IMR-90 (cell line): ENCODE measurements around the gene VEPH1. TPM values are rescaled to one million over a fixed set of nuclear protein-coding genes. Genes with fewer than 3 reads are reported as not detected.

Source experiments
- ATAC-seq: fragments of 200-7000 bp; cut with Tn5 transposase; 2 replicates; pipeline ENCODE4 v1.9.1; 2020; ENCODE audit warnings: low read depth, mild to moderate bottlenecking, moderate library complexity
- BruUV-seq: library from RNA; stranded (reverse); fragments of 400-500 nt; replicated peaks from 2 replicates; lab custom pipeline; 2021; lab: Mats Ljungman, UMichigan
- CTCF ChIA-PET: fragments of 300-600 bp; formaldehyde crosslinking; extraction: SDS; loops from one replicate; lab custom pipeline; 2021; ENCODE audit warnings: antibody characterized with exemption; lab: Yijun Ruan, JAX
- POLR2A ChIA-PET: fragments of 300-600 bp; sonication (Branson Sonifier 250); formaldehyde crosslinking; loops from one replicate; lab custom pipeline; 2022; ENCODE audit warnings: antibody characterized with exemption; ENCODE audit not compliant: unreplicated experiment; lab: Charles Lee
- DNase-seq: peaks from one replicate; pipeline ENCODE4 v3.0.0; 2013
- H2AFZ ChIP-seq: replicated peaks from 2 replicates; pipeline ENCODE3; 2013; ENCODE audit warnings: low read length, mild to moderate bottlenecking; ENCODE audit not compliant: poor library complexity
- H2AK5ac ChIP-seq: 2 replicates; pipeline ENCODE4 v1.6.1; 2013; ENCODE audit warnings: low read depth, low read length, inconsistent platforms
- H2AK9ac ChIP-seq: replicated peaks from 2 replicates; pipeline ENCODE3; 2013; ENCODE audit warnings: mild to moderate bottlenecking, low read depth, low read length, moderate library complexity; ENCODE audit not compliant: poor library complexity
- H2BK120ac ChIP-seq: 2 replicates; pipeline ENCODE4 v1.6.1; 2013; ENCODE audit warnings: low read depth, low read length, inconsistent platforms
- H2BK15ac ChIP-seq: 3 replicates; pipeline ENCODE4 v1.6.1; 2013; ENCODE audit warnings: low read depth, low read length, inconsistent platforms
- H2BK20ac ChIP-seq: 2 replicates; pipeline ENCODE4 v1.6.1; 2013; ENCODE audit warnings: low read depth, mild to moderate bottlenecking, inconsistent platforms, low read length, moderate library complexity
- H2BK5ac ChIP-seq: 2 replicates; pipeline ENCODE4 v1.6.1; 2013; ENCODE audit warnings: mild to moderate bottlenecking, low read depth, low read length, inconsistent platforms; ENCODE audit not compliant: poor library complexity, severe bottlenecking
- H3K14ac ChIP-seq: replicated peaks from 2 replicates; pipeline ENCODE4 v1.6.1; 2013; ENCODE audit warnings: low read depth, low read length, inconsistent platforms
- H3K18ac ChIP-seq: 2 replicates; pipeline ENCODE4 v1.6.1; 2013; ENCODE audit warnings: low read depth, low read length, control low read depth
- H3K23ac ChIP-seq: 2 replicates; pipeline ENCODE4 v1.6.1; 2013; ENCODE audit warnings: low read depth, low read length, inconsistent platforms
- H3K27ac ChIP-seq: 2 replicates; pipeline ENCODE4 v1.5.1; 2013; ENCODE audit warnings: mild to moderate bottlenecking, control low read depth, low read length; ENCODE audit not compliant: insufficient read depth
- H3K27me3 ChIP-seq: 2 replicates; pipeline ENCODE4 v1.6.1; 2013; ENCODE audit warnings: low read length; ENCODE audit not compliant: control insufficient read depth, insufficient read depth
- H3K36me3 ChIP-seq: 2 replicates; pipeline ENCODE4 v1.6.1; 2013; ENCODE audit warnings: low read length, mixed read lengths; ENCODE audit not compliant: control insufficient read depth, insufficient read depth
- H3K4ac ChIP-seq: 2 replicates; pipeline ENCODE4 v1.6.1; 2013; ENCODE audit warnings: low read depth, low read length, inconsistent platforms
- H3K4me1 ChIP-seq: 2 replicates; pipeline ENCODE4 v1.6.1; 2013; ENCODE audit warnings: low read length, mixed read lengths; ENCODE audit not compliant: control insufficient read depth, insufficient read depth
- H3K4me2 ChIP-seq: 2 replicates; pipeline ENCODE4 v1.6.1; 2013; ENCODE audit warnings: low read depth, mild to moderate bottlenecking, control low read depth, low read length, moderate library complexity
- H3K4me3 ChIP-seq: 2 replicates; pipeline ENCODE4 v1.5.1; 2013; ENCODE audit warnings: low read depth, mild to moderate bottlenecking, control low read depth, low read length, moderate library complexity; ENCODE audit not compliant: insufficient read depth
- H3K56ac ChIP-seq: 2 replicates; pipeline ENCODE4 v1.6.1; 2013; ENCODE audit warnings: low read length, inconsistent platforms; ENCODE audit not compliant: insufficient read depth; ENCODE audit errors: extremely low read depth
- H3K79me1 ChIP-seq, 2 experiments: 2 replicates each; pipeline ENCODE4 v1.6.1; 2013; ENCODE audit warnings: low read length in 2 of 2, inconsistent platforms in 1 of 2, low read depth in 1 of 2
- H3K9ac ChIP-seq: 2 replicates; pipeline ENCODE4 v1.6.1; 2013; ENCODE audit warnings: low read depth, low read length, control low read depth
- H3K9me1 ChIP-seq: 2 replicates; pipeline ENCODE4 v1.6.1; 2013; ENCODE audit warnings: low read length, inconsistent platforms; ENCODE audit not compliant: insufficient read depth
- H3K9me3 ChIP-seq: 2 replicates; pipeline ENCODE4 v1.6.1; 2013; ENCODE audit warnings: low read length; ENCODE audit not compliant: control insufficient read depth, insufficient read depth
- H4K20me1 ChIP-seq: 2 replicates; pipeline ENCODE4 v1.6.1; 2013; ENCODE audit warnings: low read length, inconsistent platforms; ENCODE audit not compliant: insufficient read depth
- H4K5ac ChIP-seq: 2 replicates; pipeline ENCODE4 v1.6.1; 2013; ENCODE audit warnings: mild to moderate bottlenecking, low read depth, low read length, control low read depth
- H4K8ac ChIP-seq, 2 experiments: 2 replicates each; pipeline ENCODE4 v1.6.1; 2013; ENCODE audit warnings: low read depth in 2 of 2, low read length in 2 of 2, control low read depth in 1 of 2, inconsistent platforms in 1 of 2
- H4K91ac ChIP-seq: 2 replicates; pipeline ENCODE4 v1.6.1; 2013; ENCODE audit warnings: low read depth, low read length, inconsistent platforms; ENCODE audit not compliant: insufficient read depth
- BHLHE40 ChIP-seq: fragments of 150-350 bp; IDR thresholded peaks from 2 replicates; pipeline ENCODE4 v1.6.1; 2016; ENCODE audit warnings: mild to moderate bottlenecking, low read depth, low read length
- CEBPB ChIP-seq: IDR thresholded peaks from 2 replicates; pipeline ENCODE4 v1.6.1; 2012; ENCODE audit warnings: low read depth, low read length, improper control_type of control experiment
- CHD1 ChIP-seq: IDR thresholded peaks from 2 replicates; pipeline ENCODE4 v1.6.1; 2012; ENCODE audit warnings: low read depth, low read length, improper control_type of control experiment
- ELK1 ChIP-seq: fragments of 150-350 bp; IDR thresholded peaks from 2 replicates; pipeline ENCODE4 v1.6.1; 2016; ENCODE audit warnings: low read depth, mild to moderate bottlenecking, low read length, moderate library complexity, borderline replicate concordance
- FOS ChIP-seq: fragments of 150-350 bp; IDR thresholded peaks from 2 replicates; pipeline ENCODE4 v1.6.1; 2016; ENCODE audit warnings: low read depth, low read length
- MAFK ChIP-seq: IDR thresholded peaks from 2 replicates; pipeline ENCODE4 v1.6.1; 2012; ENCODE audit warnings: low read depth, low read length, improper control_type of control experiment
- MAZ ChIP-seq: IDR thresholded peaks from 2 replicates; pipeline ENCODE4 v1.6.1; 2012; ENCODE audit warnings: low read depth, mild to moderate bottlenecking, low read length, improper control_type of control experiment, moderate library complexity, borderline replicate concordance
- MXI1 ChIP-seq: IDR thresholded peaks from 2 replicates; pipeline ENCODE4 v1.6.1; 2012; ENCODE audit warnings: low read depth, mild to moderate bottlenecking, low read length, moderate library complexity, borderline replicate concordance
- NFE2L2 ChIP-seq: fragments of 150-350 bp; IDR thresholded peaks from 2 replicates; pipeline ENCODE4 v1.6.1; 2016; ENCODE audit warnings: low read depth, mild to moderate bottlenecking, low read length
- POLR2A ChIP-seq: IDR thresholded peaks from 2 replicates; pipeline ENCODE4 v1.6.1; 2012; ENCODE audit warnings: mild to moderate bottlenecking, low read depth, low read length
- RAD21 ChIP-seq: IDR thresholded peaks from 2 replicates; pipeline ENCODE4 v1.6.1; 2012; ENCODE audit warnings: low read length, improper control_type of control experiment
- RCOR1 ChIP-seq: IDR thresholded peaks from 2 replicates; pipeline ENCODE4 v1.6.1; 2012; ENCODE audit warnings: mild to moderate bottlenecking, low read length, improper control_type of control experiment; ENCODE audit not compliant: insufficient replicate concordance
- RFX5 ChIP-seq: IDR thresholded peaks from 2 replicates; pipeline ENCODE4 v1.8.0; 2012; ENCODE audit warnings: low read depth, mild to moderate bottlenecking, low read length, moderate library complexity
- SMC3 ChIP-seq: fragments of 150-350 bp; IDR thresholded peaks from 2 replicates; pipeline ENCODE4 v1.6.1; 2016; ENCODE audit warnings: low read depth, mild to moderate bottlenecking, antibody characterized with exemption, low read length, moderate library complexity
- dilution Hi-C: fragments of 300-500 bp; cut with HindIII; formaldehyde crosslinking; loops from one replicate; pipeline ENCODE4 v1.14.3; 2018; ENCODE audit warnings: low sequenced_read_pairs; ENCODE audit not compliant: unreplicated experiment
- in situ Hi-C: fragments of 300-500 bp; cut with MboI; formaldehyde crosslinking; loops from 3 replicates; pipeline ENCODE4 v1.14.3; 2019; ENCODE audit warnings: low sequenced_read_pairs, inconsistent platforms, mixed read lengths
- intact Hi-C: fragments of 100-400 bp; cut with micrococcal nuclease; formaldehyde crosslinking; loops from 2 replicates; pipeline ENCODE4 v1.10.0; 2022
- polyA plus RNA-seq, 3 experiments: library from polyadenylated mRNA; depleted of rRNA; stranded (reverse); fragments of >200 nt; gene quantifications; 2 replicates each; pipeline ENCODE4 v1.2.3, GENCODE V29; 2012; ENCODE audit warnings: low replicate concordance in 1 of 3
- total RNA-seq: library from RNA; depleted of rRNA; stranded (reverse); fragments of >200 nt; gene quantifications from 2 replicates; pipeline ENCODE4 v1.2.3, GENCODE V29; 2012
- TF ChIP-seq, protein P1 (sequence below): fragments of 150-350 bp; IDR thresholded peaks from 2 replicates; pipeline ENCODE4 v1.6.1; 2017; ENCODE audit warnings: mild to moderate bottlenecking, antibody characterized with exemption, low read length, low read depth
- TF ChIP-seq, protein P2 (sequence below): conservative IDR thresholded peaks from 2 replicates; pipeline ENCODE4 v1.5.1; 2012; ENCODE audit warnings: mild to moderate bottlenecking, low read depth, low read length, improper control_type of control experiment

The VEPH1 gene
- total and polyA plus RNA-seq, 2 of the 4 experiments (the other 2 are of a cell fraction): 30.5 to 130 TPM

- ATAC-seq (no peak), DNase-seq (no peak)
- Histone ChIP-seq H3K4me3 (no peak overlapping the region), H3K9me1 (no peaks in the 10 kb centered on the region), H3K27ac (no peak overlapping the region), H4K8ac (no peak overlapping the region), H4K5ac (no peak overlapping the region), H3K9me3 (no peaks in the 10 kb centered on the region), H3K18ac (no peak overlapping the region), H3K9ac (no peak overlapping the region), H2BK20ac (no peak overlapping the region), H3K4me2 (no peak overlapping the region), H2BK5ac (no peak overlapping the region), H3K27me3 (no peaks in the 10 kb centered on the region), H4K91ac (no peak overlapping the region), H3K79me1 (no peaks in the 10 kb centered on the region), H3K4ac (no peak overlapping the region), H3K4me1 (peaks cover 11% of the 10 kb centered on the region), H3K56ac (no peak overlapping the region), H4K20me1 (no peaks in the 10 kb centered on the region), H3K23ac (no peak overlapping the region), H2BK15ac (no peak overlapping the region), H2AK5ac (no peak overlapping the region), H2AFZ (no peak overlapping the region), H2AK9ac (no peak overlapping the region), H2BK120ac (no peak overlapping the region), H3K14ac (no peak overlapping the region), H3K36me3 (no peaks in the 10 kb centered on the region)
- BruUV-seq: no TSS peak
- in situ Hi-C loops: no loop called here
- dilution Hi-C loops: no loop called here
- TF ChIP-seq CHD1 (no peak), MAFK (no peak), MXI1 (no peak), SMC3 (no peak), MAZ (no peak), BHLHE40 (no peak), CEBPB (no peak), FOS (no peak), RAD21 (no peak), POLR2A (no peak), NFE2L2 (no peak), ELK1 (no peak), RFX5 (no peak), RCOR1 (no peak)
- TF ChIP-seq, protein P1, sequence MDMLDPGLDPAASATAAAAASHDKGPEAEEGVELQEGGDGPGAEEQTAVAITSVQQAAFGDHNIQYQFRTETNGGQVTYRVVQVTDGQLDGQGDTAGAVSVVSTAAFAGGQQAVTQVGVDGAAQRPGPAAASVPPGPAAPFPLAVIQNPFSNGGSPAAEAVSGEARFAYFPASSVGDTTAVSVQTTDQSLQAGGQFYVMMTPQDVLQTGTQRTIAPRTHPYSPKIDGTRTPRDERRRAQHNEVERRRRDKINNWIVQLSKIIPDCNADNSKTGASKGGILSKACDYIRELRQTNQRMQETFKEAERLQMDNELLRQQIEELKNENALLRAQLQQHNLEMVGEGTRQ: no peak
- TF ChIP-seq, protein P2, sequence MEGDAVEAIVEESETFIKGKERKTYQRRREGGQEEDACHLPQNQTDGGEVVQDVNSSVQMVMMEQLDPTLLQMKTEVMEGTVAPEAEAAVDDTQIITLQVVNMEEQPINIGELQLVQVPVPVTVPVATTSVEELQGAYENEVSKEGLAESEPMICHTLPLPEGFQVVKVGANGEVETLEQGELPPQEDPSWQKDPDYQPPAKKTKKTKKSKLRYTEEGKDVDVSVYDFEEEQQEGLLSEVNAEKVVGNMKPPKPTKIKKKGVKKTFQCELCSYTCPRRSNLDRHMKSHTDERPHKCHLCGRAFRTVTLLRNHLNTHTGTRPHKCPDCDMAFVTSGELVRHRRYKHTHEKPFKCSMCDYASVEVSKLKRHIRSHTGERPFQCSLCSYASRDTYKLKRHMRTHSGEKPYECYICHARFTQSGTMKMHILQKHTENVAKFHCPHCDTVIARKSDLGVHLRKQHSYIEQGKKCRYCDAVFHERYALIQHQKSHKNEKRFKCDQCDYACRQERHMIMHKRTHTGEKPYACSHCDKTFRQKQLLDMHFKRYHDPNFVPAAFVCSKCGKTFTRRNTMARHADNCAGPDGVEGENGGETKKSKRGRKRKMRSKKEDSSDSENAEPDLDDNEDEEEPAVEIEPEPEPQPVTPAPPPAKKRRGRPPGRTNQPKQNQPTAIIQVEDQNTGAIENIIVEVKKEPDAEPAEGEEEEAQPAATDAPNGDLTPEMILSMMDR: no peak
- POLR2A ChIA-PET: no interaction called here
- CTCF ChIA-PET: interaction anchor here (0.6 kb wide), 1 partner anchor 32 kb away, joined by 6 read pairs; no protein-coding TSS in a partner anchor
- intact Hi-C loops: no loop called here
Observed at GRCh38 chr3:157393113-157393512, 110.1 kb downstream of the VEPH1 start.
